ENCODE measurements around the gene NFKB2.

The NFKB2 gene

DNA sequence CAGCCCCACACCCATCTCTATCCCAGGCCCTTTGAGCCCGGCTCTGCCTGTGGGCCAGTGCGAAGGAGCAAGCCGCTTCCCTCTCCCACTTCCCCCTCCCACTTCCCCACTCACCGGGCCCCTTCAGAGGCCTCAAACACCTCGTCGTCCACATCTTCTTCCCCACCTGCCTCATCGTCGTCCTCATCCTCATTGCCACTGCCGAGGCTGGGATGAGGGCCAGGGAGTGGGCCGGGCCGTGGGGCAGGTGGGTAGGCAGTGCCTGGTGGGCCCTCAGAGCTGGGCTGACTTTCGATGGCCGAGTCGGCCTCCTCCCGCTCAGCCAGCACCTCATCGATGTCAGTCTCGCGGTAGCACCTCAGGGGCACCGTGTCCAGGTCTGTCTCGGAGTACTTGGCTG is 19.2 kb downstream of the NFKB2 start:
- TF ChIP-seq, protein P1, sequence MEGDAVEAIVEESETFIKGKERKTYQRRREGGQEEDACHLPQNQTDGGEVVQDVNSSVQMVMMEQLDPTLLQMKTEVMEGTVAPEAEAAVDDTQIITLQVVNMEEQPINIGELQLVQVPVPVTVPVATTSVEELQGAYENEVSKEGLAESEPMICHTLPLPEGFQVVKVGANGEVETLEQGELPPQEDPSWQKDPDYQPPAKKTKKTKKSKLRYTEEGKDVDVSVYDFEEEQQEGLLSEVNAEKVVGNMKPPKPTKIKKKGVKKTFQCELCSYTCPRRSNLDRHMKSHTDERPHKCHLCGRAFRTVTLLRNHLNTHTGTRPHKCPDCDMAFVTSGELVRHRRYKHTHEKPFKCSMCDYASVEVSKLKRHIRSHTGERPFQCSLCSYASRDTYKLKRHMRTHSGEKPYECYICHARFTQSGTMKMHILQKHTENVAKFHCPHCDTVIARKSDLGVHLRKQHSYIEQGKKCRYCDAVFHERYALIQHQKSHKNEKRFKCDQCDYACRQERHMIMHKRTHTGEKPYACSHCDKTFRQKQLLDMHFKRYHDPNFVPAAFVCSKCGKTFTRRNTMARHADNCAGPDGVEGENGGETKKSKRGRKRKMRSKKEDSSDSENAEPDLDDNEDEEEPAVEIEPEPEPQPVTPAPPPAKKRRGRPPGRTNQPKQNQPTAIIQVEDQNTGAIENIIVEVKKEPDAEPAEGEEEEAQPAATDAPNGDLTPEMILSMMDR (IDR thresholded peaks at IDR 0.05; ENCODE audit: extremely low read depth, missing control alignments) = no peak
- DNase-seq (ENCODE audit: low spot score) = no peak

DNA sequence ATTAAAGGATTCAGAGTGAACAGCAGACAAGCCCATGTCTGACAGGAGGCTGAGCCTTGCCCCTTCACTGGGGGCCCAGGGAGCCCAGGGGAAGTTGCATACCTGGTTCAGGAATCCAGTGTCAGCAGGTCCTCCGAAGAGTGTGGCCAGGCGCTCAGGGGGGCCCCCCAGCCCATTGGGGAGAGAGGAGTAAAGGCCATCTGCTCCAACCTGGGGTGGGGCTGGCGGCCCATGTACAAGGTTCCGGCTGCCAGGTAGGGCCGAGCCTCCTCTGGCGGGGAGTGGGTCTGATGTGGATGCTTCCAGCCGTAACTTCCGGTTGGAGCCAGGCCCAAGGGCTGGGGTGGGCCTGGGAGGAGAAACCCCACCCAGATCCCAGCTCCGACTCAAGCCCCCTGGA is 20.8 kb downstream of the NFKB2 start:
- TF ChIP-seq, protein P1 (IDR thresholded peaks at IDR 0.05; ENCODE audit: extremely low read depth, missing control alignments) = no peak

DNA sequence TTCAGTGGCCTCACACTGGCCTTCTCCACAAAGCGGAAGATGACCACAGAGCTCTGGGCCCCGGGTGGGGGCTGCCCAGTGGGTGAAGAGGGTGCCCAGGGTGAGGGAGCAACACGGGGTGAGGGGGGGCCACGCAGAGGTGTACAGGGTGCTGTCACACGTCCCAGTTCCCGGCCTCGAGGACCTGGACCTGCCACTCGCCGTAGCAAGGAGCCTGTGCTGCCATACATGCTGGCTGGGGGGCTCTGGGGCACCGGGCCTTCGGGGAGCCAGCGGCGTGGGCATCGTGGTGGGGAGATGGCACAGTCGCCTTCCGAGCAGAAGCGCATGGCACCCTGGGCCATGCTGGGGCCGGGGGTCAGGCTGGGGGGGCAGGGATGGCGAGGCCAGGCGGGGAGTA is 21.2 kb downstream of the NFKB2 start:
- DNase-seq (ENCODE audit: low spot score) = no peak
- TF ChIP-seq, protein P1 (IDR thresholded peaks at IDR 0.05; ENCODE audit: extremely low read depth, missing control alignments) = no peak

More for the DNA sequence above, 20.8 kb downstream of the NFKB2 start:
- no peak for DNase-seq (ENCODE audit: low spot score)

DNA sequence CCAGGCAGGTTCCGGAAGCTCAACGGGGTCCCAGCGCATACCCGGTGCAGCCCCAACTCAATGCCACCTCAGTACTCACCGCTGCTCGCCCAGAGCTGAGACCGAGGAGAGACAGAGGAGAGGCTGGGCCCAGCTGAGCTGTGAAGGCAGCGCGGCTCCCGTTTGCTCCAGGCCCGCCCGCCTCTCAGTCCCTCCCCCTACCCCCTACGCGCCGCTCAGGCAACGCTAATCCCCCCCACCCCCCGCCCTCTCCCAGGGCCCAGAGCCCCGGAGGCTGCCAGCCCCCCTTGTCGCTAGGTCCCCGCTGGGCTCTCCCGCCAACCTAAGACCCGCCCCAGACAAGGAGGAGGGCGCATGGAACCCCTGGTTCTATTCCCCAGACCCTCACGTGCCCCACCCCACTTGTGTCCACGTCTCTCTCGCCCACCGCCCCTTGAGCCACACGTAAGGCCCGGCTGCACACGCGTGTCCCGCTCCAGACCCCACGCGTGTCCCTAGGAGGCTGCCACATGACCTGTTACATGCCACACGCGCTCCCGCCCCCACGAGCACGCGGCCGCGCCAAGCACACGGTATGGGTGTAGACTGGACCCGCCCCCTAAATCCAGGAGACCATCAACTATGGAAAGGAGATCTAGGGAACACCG is 23.2 kb downstream of the NFKB2 start, which contains the start of gene PSD:
Gene PSD (minus strand): TSS at position 164 of the 647 bp plus-strand sequence. CDS start 1,747 bp downstream, outside the sequence.
- DNase-seq (ENCODE audit: low spot score) = no peak
- TF ChIP-seq, protein P1 (IDR thresholded peaks at IDR 0.05; ENCODE audit: extremely low read depth, missing control alignments) = no peak

- TF ChIP-seq, protein P1 (IDR thresholded peaks at IDR 0.05; ENCODE audit: extremely low read depth, missing control alignments) = no peak
- peak; percentile 85 for DNase-seq (ENCODE audit: low spot score)
Observed at GRCh38 chr10:102419269-102420180, 24.0 kb downstream of the NFKB2 start.

DNA sequence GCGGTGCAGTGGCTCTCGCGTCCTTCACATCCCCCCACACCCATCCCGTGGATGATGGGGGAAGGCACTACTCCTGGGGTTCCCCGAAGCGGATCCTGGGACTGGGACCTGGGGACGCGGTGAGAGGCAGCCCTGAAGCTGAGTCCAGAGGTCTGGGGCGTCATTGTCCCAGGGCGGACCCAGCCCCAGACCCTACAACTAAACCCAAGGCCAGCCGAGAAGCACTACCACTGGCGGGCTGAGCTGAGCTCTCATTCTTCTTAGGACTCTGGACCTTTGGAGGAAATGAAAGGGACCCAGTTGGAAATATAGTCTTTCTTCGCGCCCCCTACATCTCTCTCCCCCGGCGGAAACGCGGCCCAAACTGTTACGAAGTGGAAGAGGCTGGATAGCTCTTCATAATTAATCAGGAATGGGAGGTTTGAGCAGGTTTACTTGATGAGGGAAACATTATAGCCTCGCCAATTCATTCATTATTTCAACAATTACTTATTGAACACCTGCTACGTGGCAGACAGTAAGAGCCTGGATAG is 24.7 kb downstream of the NFKB2 start:
- DNase-seq (ENCODE audit: low spot score) = peak; percentile 19
- TF ChIP-seq, protein P1 (IDR thresholded peaks at IDR 0.05; ENCODE audit: extremely low read depth, missing control alignments) = no peak
